H1 (cell line): ENCODE data around the gene PNPLA8. TPM values are rescaled to one million over a fixed set of nuclear protein-coding genes. Genes with fewer than 3 reads are reported as not detected.

Experiments
- CTCF ChIA-PET: fragments of 300-600 bp; sonication (Branson Sonifier 250); formaldehyde crosslinking; loops from one replicate; lab custom pipeline; 2021; ENCODE audit not compliant: partially characterized antibody; lab: Charles Lee
- POLR2A ChIA-PET: fragments of 300-600 bp; sonication (Branson Sonifier 250); formaldehyde crosslinking; loops from one replicate; lab custom pipeline; 2021; ENCODE audit warnings: inconsistent platforms; ENCODE audit not compliant: partially characterized antibody; lab: Charles Lee
- DNase-seq, 2 experiments: peaks; one replicate each; pipeline versions ENCODE4 v3.0.0 to v3.0.0-alpha.2; 2010 to 2022; ENCODE audit warnings: low spot score in 2 of 2, low read depth in 1 of 2, mixed read lengths in 1 of 2
- FAIRE-seq: peaks from 2 replicates; lab custom pipeline; 2011; peaks lifted over from hg19 to GRCh38; lab: Jason Lieb, UNC
- H2AFZ ChIP-seq: 2 replicates; pipeline ENCODE4 v1.8.1; 2012; ENCODE audit warnings: low read length, inconsistent platforms
- H2AK5ac ChIP-seq: 2 replicates; pipeline ENCODE4 v1.6.1; 2013; ENCODE audit warnings: low read depth, low read length
- H2BK120ac ChIP-seq: replicated peaks from 2 replicates; pipeline ENCODE3; 2013; ENCODE audit warnings: low read depth, low read length, inconsistent platforms
- H2BK12ac ChIP-seq: 2 replicates; pipeline ENCODE4 v1.6.1; 2013; ENCODE audit warnings: low read depth, low read length
- H2BK15ac ChIP-seq: 2 replicates; pipeline ENCODE4 v1.6.1; 2013; ENCODE audit warnings: low read length
- H2BK20ac ChIP-seq: 2 replicates; pipeline ENCODE4 v1.6.1; 2013; ENCODE audit warnings: low read length
- H2BK5ac ChIP-seq: 2 replicates; pipeline ENCODE4 v1.6.1; 2013; ENCODE audit warnings: low read depth, low read length
- H3K14ac ChIP-seq: 2 replicates; pipeline ENCODE4 v1.6.1; 2013; ENCODE audit warnings: inconsistent platforms; ENCODE audit not compliant: insufficient read length
- H3K18ac ChIP-seq: 2 replicates; pipeline ENCODE4 v1.6.1; 2013; ENCODE audit warnings: low read length; ENCODE audit errors: extremely low read depth
- H3K23ac ChIP-seq: 2 replicates; pipeline ENCODE4 v1.6.1; 2013; ENCODE audit warnings: inconsistent platforms; ENCODE audit not compliant: insufficient read length
- H3K23me2 ChIP-seq: 2 replicates; pipeline ENCODE4 v1.6.1; 2013; ENCODE audit warnings: low read depth, low read length
- H3K27ac ChIP-seq: 2 replicates; pipeline ENCODE4 v1.6.1; 2011; ENCODE audit warnings: low read depth, low read length, inconsistent platforms
- H3K27me3 ChIP-seq, 4 experiments: replicated peaks in 1 of 4; 1 replicate in 1 of 4; 2 replicates in 3 of 4; pipeline versions ENCODE4 v1.6.1 to v1.8.1; 2011 to 2013; ENCODE audit warnings: low read length in 3 of 4, mild to moderate bottlenecking in 3 of 4, inconsistent platforms in 2 of 4, mixed read lengths in 2 of 4, moderate library complexity in 1 of 4; ENCODE audit not compliant: control insufficient read depth in 3 of 4, insufficient read depth in 3 of 4; ENCODE audit errors: extremely low read depth in 1 of 4
- H3K36me3 ChIP-seq, 4 experiments: 2 replicates each; pipeline versions ENCODE4 v1.6.1 to v1.8.1; 2011 to 2013; ENCODE audit warnings: mild to moderate bottlenecking in 4 of 4, low read length in 3 of 4, moderate library complexity in 2 of 4, control low read depth in 1 of 4, inconsistent platforms in 1 of 4; ENCODE audit not compliant: insufficient read depth in 4 of 4, control insufficient read depth in 2 of 4
- H3K4ac ChIP-seq: replicated peaks from 2 replicates; pipeline ENCODE3; 2013; ENCODE audit warnings: low read length, low read depth, mixed read lengths, inconsistent platforms; ENCODE audit not compliant: insufficient read length
- H3K4me1 ChIP-seq, 4 experiments: replicated peaks in 1 of 4; 1 replicate in 1 of 4; 2 replicates in 3 of 4; pipeline versions ENCODE4 v1.6.1 to v1.8.1; 2011 to 2013; ENCODE audit warnings: low read length in 3 of 4, inconsistent platforms in 2 of 4, mixed read lengths in 1 of 4; ENCODE audit not compliant: insufficient read depth in 4 of 4, control insufficient read depth in 3 of 4
- H3K4me2 ChIP-seq, 2 experiments: 2 replicates each; pipeline versions ENCODE4 v1.6.1 to v1.8.1; 2011 to 2013; ENCODE audit warnings: low read depth in 2 of 2, low read length in 2 of 2, control low read depth in 1 of 2, inconsistent platforms in 1 of 2, mild to moderate bottlenecking in 1 of 2; ENCODE audit not compliant: insufficient read depth in 1 of 2
- H3K4me3 ChIP-seq, 4 experiments: fragments of 200-600, 300-600 bp in 1 of 4; sonication (generic), shearing (Covaris generic), sonication (Bioruptor Twin) in 1 of 4; 2 replicates each; pipeline versions ENCODE4 v1.5.1 to v1.8.1; 2011 to 2016; ENCODE audit warnings: low read length in 4 of 4, low read depth in 3 of 4, control low read depth in 2 of 4, inconsistent platforms in 2 of 4, mild to moderate bottlenecking in 2 of 4, mixed read lengths in 1 of 4, moderate library complexity in 1 of 4; ENCODE audit not compliant: insufficient read depth in 2 of 4; ENCODE audit errors: extremely low read depth in 1 of 4
- H3K56ac ChIP-seq: replicated peaks from 2 replicates; pipeline ENCODE3; 2013; ENCODE audit warnings: low read depth, mild to moderate bottlenecking, mixed read lengths, low read length, inconsistent platforms; ENCODE audit not compliant: insufficient read length
- H3K79me1 ChIP-seq: 2 replicates; pipeline ENCODE4 v1.6.1; 2013; ENCODE audit warnings: low read depth, low read length, control low read depth
- H3K79me2 ChIP-seq, 2 experiments: 2 replicates each; pipeline versions ENCODE4 v1.6.1 to v1.8.1; 2012 to 2013; ENCODE audit warnings: low read length in 2 of 2, mild to moderate bottlenecking in 2 of 2, inconsistent platforms in 1 of 2; ENCODE audit not compliant: insufficient read depth in 2 of 2, control insufficient read depth in 1 of 2
- H3K9ac ChIP-seq, 4 experiments: replicated peaks in 1 of 4; 1 replicate in 1 of 4; 2 replicates in 3 of 4; pipeline versions ENCODE4 v1.6.1 to v1.8.1; 2011 to 2013; ENCODE audit warnings: low read depth in 3 of 4, low read length in 3 of 4, control low read depth in 2 of 4, mild to moderate bottlenecking in 2 of 4, moderate library complexity in 2 of 4, inconsistent platforms in 1 of 4; ENCODE audit errors: extremely low read depth in 1 of 4
- H3K9me3 ChIP-seq, 2 experiments: 2 replicates each; pipeline versions ENCODE4 v1.6.1 to v1.8.1; 2012 to 2013; ENCODE audit warnings: mild to moderate bottlenecking in 2 of 2, moderate library complexity in 2 of 2, control low read depth in 1 of 2, inconsistent platforms in 1 of 2, low read depth in 1 of 2, low read length in 1 of 2, mixed read lengths in 1 of 2; ENCODE audit not compliant: insufficient read depth in 2 of 2
- H4K20me1 ChIP-seq, 2 experiments: replicated peaks in 1 of 2; 2 replicates each; pipeline versions ENCODE3 to v1.8.1; 2011 to 2013; ENCODE audit warnings: inconsistent platforms in 2 of 2, low read length in 2 of 2, mild to moderate bottlenecking in 1 of 2; ENCODE audit not compliant: insufficient read depth in 2 of 2, control insufficient read depth in 1 of 2
- H4K5ac ChIP-seq: 2 replicates; pipeline ENCODE4 v1.6.1; 2013; ENCODE audit warnings: low read length, low read depth, mixed read lengths, inconsistent platforms; ENCODE audit not compliant: insufficient read length
- H4K8ac ChIP-seq: 2 replicates; pipeline ENCODE4 v1.8.0; 2013; ENCODE audit warnings: mild to moderate bottlenecking, moderate library complexity, low read length, inconsistent platforms; ENCODE audit not compliant: insufficient read depth; ENCODE audit errors: extremely low read depth
- H4K91ac ChIP-seq: replicated peaks from 2 replicates; pipeline ENCODE3; 2013; ENCODE audit warnings: low read length, mixed read lengths, inconsistent platforms; ENCODE audit not compliant: insufficient read length
- BCL11A ChIP-seq, 2 experiments: IDR thresholded peaks; one replicate each; pipeline ENCODE4 v1.6.1; 2011; ENCODE audit warnings: low read depth in 2 of 2, low read length in 2 of 2, mild to moderate bottlenecking in 2 of 2
- SRF ChIP-seq: IDR thresholded peaks from 2 replicates; pipeline ENCODE4 v1.6.1; 2011; ENCODE audit warnings: mild to moderate bottlenecking, low read depth, low read length, moderate library complexity
- WGBS, 2 experiments: shearing (Covaris generic) in 1 of 2; methylation state at CpG; one replicate each; pipeline versions ENCODE4 v1.1.6 to v1.1.7; 2013 to 2015; ENCODE audit warnings: low lambda C conversion rate in 2 of 2, mixed read lengths in 2 of 2, inconsistent platforms in 1 of 2, low coverage in 1 of 2, missing lambda C conversion rate in 1 of 2; ENCODE audit not compliant: insufficient replicate concordance in 2 of 2, insufficient coverage in 1 of 2, insufficient read length in 1 of 2; ENCODE audit errors: extremely low coverage in 1 of 2, missing lambda C conversion rate in 1 of 2; 5-methylcytosine and 5-hydroxymethylcytosine counted together
- polyA plus RNA-seq, 7 experiments: library from polyadenylated mRNA; depleted of rRNA in 3 of 7; stranded (reverse) in 5 of 7; unstranded in 2 of 7; fragments of >200 nt in 5 of 7; fragments of 200-250 nt in 2 of 7; gene quantifications; 1 replicate in 5 of 7; 2 replicates in 1 of 7; 4 replicates in 1 of 7; pipeline versions ENCODE4 v1.2.1 to v1.2.3, GENCODE V29; 2011 to 2013; ENCODE audit warnings: missing spikeins in 2 of 7, mixed read lengths in 2 of 7
- total RNA-seq: library from RNA; stranded (reverse); fragmentation: NEBNext Ultra II Directional; extraction: Animal tissue kit (Norgen Biotek cat#: 25700); gene quantifications from 2 replicates; pipeline ENCODE4 v1.2.1, GENCODE V29; 2021

PNPLA8 gene
- total and polyA plus RNA-seq, 2 of the 8 experiments (the other 6 are each of a cell fraction or from before 2014, with no cell fraction given): 3.8 to 11.2 TPM

DNA sequence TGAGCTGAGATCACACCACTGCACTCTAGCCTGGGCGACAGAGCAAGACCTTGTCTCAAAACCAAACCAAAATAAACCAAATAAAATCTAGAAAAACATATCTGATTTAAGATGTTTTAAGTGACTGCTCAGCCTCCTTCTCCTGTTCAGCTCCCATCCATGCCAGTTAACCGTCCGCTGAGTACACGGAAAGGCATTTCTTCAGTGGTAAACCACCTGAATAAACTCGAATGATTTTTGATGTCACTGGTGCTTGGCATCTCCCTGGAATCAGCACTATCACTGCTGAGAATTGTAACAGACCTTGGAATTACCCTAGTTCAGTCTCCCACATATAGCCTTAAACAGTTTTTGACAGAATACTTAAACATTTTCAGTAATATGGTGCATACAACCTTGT, 45.6 kb downstream of the PNPLA8 start:
- Histone ChIP-seq H4K8ac (no peak overlapping the region), H2BK15ac (no peak overlapping the region), H3K4me2 (no peak overlapping the region), H4K20me1 (no peaks in the 10 kb centered on the region), H3K79me1 (no peaks in the 10 kb centered on the region), H2BK12ac (no peak overlapping the region), H3K23ac (no peak overlapping the region), H3K4ac (no peak overlapping the region), H3K79me2 (no peaks in the 10 kb centered on the region), H2BK5ac (no peak overlapping the region), H3K4me1 (0 out of 7 replicates have a peak, but pooled peaks cover 0 to 2% (median 0%) of the 10 kb centered on the region in 4 experiments), H4K91ac (no peak overlapping the region), H3K56ac (no peak overlapping the region), H3K9me3 (no peaks in the 10 kb centered on the region), H2AK5ac (no peak overlapping the region), H3K4me3 (no peak overlapping the region), H3K14ac (no peak overlapping the region), H2BK20ac (no peak overlapping the region), H3K27ac (no peak overlapping the region), H3K27me3 (no peaks in the 10 kb centered on the region), H3K36me3 (no peaks in the 10 kb centered on the region), H2AFZ (no peak overlapping the region), H3K18ac (no peak overlapping the region), H4K5ac (no peak overlapping the region), H2BK120ac (no peak overlapping the region), H3K23me2 (no peaks in the 10 kb centered on the region), H3K9ac (no peak overlapping the region)
- ChIA-PET POLR2A (no interaction called here), CTCF (interaction anchor here (0.7 kb wide), 1 partner anchor 11 kb away, joined by 3 read pairs; no protein-coding TSS in a partner anchor)
- DNase-seq (no peak), FAIRE-seq (no peak)
- 90% methylated on average over 5 of the region's 5 CpGs; no CpG with 5 or more reads in 1 of the 2 experiments for WGBS, 2 experiments
- TF ChIP-seq BCL11A (IDR thresholded peaks at IDR 0.05; ENCODE audit: low read depth in 2 of 2, low read length in 2 of 2): no peak
- TF ChIP-seq SRF: no peak
